GM12872 (cell line): ENCODE results near the gene IGLON5.

Experiments
- TF ChIP-seq, protein P1 (sequence below): IDR thresholded peaks from 3 replicates; pipeline ENCODE4 v1.5.1; 2011; ENCODE audit warnings: low read depth, mild to moderate bottlenecking, low read length, moderate library complexity; ENCODE audit not compliant: insufficient read depth

The IGLON5 gene

GRCh38 chr19:51352783-51353360 lies 41.4 kb downstream of the IGLON5 start:
- TF ChIP-seq, protein P1, sequence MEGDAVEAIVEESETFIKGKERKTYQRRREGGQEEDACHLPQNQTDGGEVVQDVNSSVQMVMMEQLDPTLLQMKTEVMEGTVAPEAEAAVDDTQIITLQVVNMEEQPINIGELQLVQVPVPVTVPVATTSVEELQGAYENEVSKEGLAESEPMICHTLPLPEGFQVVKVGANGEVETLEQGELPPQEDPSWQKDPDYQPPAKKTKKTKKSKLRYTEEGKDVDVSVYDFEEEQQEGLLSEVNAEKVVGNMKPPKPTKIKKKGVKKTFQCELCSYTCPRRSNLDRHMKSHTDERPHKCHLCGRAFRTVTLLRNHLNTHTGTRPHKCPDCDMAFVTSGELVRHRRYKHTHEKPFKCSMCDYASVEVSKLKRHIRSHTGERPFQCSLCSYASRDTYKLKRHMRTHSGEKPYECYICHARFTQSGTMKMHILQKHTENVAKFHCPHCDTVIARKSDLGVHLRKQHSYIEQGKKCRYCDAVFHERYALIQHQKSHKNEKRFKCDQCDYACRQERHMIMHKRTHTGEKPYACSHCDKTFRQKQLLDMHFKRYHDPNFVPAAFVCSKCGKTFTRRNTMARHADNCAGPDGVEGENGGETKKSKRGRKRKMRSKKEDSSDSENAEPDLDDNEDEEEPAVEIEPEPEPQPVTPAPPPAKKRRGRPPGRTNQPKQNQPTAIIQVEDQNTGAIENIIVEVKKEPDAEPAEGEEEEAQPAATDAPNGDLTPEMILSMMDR = no peak

GRCh38 chr19:51354103-51354741 lies 42.8 kb downstream of the IGLON5 start:
- TF ChIP-seq, protein P1 = no peak

DNA sequence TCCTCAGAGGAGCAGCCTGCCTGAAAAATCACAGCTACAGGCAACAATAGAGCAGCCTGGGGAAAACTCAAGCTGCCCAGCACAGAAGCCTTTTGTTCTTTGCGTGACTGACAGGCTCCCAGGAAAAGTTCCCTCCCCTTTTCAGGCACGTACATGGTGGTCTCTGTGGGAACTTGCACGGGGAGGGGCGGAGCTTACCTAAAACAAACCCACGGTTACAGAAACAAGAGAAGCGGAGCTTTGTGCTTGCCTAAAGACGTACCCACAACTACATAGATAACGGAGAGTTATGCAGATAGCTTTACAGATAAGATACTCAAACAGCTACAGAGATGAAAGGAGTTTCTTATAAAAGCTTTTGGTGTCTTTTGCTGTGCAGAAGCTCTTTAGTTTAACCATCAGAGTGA lies 43.3 kb downstream of the IGLON5 start:
- TF ChIP-seq, protein P1 = no peak

DNA sequence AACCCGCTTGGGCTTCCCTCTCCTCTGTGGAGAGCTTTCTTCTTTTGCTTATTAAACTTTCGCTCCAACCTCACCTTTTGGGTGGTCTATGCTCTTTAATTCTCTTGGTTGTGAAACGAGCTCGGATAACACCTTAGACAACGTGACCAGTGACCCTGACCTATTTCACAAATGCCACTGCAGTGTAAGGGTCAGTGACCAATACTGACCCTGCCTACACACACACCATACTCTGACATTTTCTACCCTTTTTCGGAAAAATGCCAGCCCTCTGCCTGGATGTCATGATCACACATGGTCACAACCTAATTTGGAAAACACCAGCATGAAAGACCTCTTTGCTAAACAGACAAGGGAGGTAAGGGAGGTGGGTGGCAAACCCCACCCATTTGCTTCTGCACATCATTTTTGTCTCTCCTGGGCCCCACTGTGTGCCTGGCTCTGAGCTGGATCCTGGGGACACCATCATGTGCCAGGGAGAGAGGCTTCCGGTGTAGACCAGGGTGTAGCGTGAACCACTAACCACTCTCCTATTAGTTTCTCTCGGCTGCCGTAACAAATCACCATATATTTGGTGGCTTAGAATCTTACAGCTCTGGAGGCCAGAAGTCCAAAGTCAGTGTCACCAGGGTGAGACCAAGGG lies 44.8 kb downstream of the IGLON5 start:
- TF ChIP-seq, protein P1 = no peak

DNA sequence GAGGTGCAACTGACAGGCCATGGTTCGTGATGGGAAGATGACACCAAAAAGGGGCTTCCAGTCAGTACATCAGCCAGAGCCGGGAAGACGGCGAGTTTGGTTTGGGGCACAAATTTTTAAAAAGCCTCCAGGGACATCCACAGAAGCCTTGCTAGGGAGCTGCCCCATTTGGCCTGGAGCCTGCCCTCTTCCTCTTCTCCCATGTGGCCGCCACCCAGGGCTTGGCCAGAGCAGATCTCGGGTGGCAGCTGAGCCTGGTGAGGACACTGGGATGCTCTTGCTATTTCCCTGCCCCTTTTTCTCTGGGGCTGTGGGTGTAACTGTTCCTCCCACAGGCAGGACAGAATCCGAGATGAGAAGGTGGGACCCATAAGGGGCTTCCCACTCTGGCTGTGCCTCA lies 46.5 kb downstream of the IGLON5 start:
- TF ChIP-seq, protein P1 = no peak

- TF ChIP-seq, protein P1 = no peak
Observed at GRCh38 chr19:51359294-51359693, 47.9 kb downstream of the IGLON5 start.

DNA sequence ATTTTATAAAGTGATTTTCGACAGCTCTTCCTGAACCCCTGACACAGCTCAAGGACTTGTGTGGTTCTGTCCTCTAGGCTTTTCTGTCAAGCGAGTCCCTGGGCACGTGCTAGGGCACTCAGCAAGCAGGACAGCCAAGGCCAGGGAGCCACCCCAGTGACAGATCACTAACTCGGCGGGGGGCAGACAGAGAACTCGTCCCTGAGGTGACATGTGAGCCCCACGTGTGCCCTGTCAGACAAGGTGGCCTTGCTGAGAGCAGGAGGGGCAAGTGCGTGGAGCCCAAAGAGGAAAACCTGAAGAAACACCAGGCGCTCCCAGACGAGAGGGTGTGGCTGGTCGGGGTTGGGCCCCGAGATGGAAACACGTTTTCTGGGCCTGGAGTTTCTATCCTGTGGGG lies 49.8 kb downstream of the IGLON5 start:
- TF ChIP-seq, protein P1 = no peak
